Nephron progenitor cell (in vitro differentiated cells): ENCODE results near the gene ATP2B3.

ENCODE experiments used
- DNase-seq: peaks from one replicate; pipeline ENCODE4 v3.0.0; 2021
- H3K27ac Mint-ChIP-seq: 2 replicates; pipeline ENCODE4 v1.8.0; 2021; ENCODE audit warnings: mild to moderate bottlenecking, moderate library complexity, mixed read lengths
- H3K27me3 Mint-ChIP-seq: 2 replicates; pipeline ENCODE4 v1.8.0; 2021; ENCODE audit warnings: mild to moderate bottlenecking, low read depth, mixed read lengths; ENCODE audit not compliant: poor library complexity
- H3K36me3 Mint-ChIP-seq: 2 replicates; pipeline ENCODE4 v1.8.0; 2021; ENCODE audit warnings: low read depth, mixed read lengths
- H3K4me1 Mint-ChIP-seq: 2 replicates; pipeline ENCODE4 v1.8.0; 2021; ENCODE audit warnings: mixed read lengths
- H3K4me3 Mint-ChIP-seq: 2 replicates; pipeline ENCODE4 v1.8.0; 2021; ENCODE audit warnings: mild to moderate bottlenecking, moderate library complexity, mixed read lengths
- H3K9me3 Mint-ChIP-seq: 2 replicates; pipeline ENCODE4 v1.8.0; 2021; ENCODE audit warnings: mild to moderate bottlenecking, moderate library complexity, mixed read lengths
- TF ChIP-seq, protein P1 (sequence below): fragments of 200-600 bp; sonication (generic); IDR thresholded peaks from 2 replicates; pipeline ENCODE4 v1.5.0; 2021; ENCODE audit warnings: antibody characterized with exemption

Gene ATP2B3

DNA sequence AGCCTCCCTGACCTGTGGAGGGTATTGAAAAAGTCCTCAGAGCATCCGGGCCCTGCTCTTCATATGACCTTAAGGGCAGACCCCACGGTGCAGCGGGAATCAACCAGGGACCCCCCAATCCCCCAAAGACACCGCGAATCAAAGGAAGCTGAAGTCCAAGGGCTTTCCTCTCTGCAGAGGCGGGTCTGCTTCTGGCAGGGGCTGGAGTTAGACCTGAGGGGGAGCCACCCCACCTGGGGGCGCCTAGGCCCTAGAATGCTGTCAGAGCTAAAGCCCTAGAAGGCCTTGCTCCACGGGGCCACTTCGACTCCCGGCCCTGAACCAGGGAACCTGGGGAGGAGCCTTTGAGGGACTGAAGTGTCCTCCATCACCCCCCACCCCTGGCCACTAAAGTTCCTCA lies 44.3 kb upstream of the ATP2B3 start:
- peaks cover 49% of the 10 kb centered on the region for H3K9me3 Mint-ChIP-seq
- peaks cover 29% of the 10 kb centered on the region for H3K4me1 Mint-ChIP-seq
- TF ChIP-seq, protein P1, sequence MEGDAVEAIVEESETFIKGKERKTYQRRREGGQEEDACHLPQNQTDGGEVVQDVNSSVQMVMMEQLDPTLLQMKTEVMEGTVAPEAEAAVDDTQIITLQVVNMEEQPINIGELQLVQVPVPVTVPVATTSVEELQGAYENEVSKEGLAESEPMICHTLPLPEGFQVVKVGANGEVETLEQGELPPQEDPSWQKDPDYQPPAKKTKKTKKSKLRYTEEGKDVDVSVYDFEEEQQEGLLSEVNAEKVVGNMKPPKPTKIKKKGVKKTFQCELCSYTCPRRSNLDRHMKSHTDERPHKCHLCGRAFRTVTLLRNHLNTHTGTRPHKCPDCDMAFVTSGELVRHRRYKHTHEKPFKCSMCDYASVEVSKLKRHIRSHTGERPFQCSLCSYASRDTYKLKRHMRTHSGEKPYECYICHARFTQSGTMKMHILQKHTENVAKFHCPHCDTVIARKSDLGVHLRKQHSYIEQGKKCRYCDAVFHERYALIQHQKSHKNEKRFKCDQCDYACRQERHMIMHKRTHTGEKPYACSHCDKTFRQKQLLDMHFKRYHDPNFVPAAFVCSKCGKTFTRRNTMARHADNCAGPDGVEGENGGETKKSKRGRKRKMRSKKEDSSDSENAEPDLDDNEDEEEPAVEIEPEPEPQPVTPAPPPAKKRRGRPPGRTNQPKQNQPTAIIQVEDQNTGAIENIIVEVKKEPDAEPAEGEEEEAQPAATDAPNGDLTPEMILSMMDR, result no peak
- H3K27me3 Mint-ChIP-seq, result peaks cover 8% of the 10 kb centered on the region
- H3K36me3 Mint-ChIP-seq, result no peaks in the 10 kb centered on the region
- peak overlapping the region; percentile 54 for H3K27ac Mint-ChIP-seq
- no peak for DNase-seq
- peak overlapping the region; percentile 34 for H3K4me3 Mint-ChIP-seq

DNA sequence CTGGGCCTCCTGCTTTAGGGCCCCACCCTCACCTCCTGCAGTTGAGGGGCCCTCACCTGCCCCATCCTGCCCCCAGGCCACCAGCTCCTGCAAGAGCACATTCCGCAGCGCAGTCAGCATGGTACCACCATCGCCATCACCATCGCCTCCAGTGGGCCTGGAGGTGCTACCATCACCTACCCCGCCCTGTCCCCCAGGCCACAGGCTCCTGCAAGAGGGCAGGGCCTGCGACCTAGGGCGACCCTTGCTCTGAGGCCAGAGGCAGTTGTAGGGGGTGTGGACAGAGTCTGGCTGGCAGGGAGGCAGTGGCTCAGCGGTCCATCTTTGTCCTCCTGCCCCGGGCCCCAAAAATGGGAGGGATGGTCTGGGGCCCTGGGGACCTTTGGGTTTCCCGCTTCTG lies 43.2 kb upstream of the ATP2B3 start:
- Mint-ChIP-seq H3K4me1 (peaks cover 29% of the 10 kb centered on the region), H3K36me3 (no peaks in the 10 kb centered on the region), H3K9me3 (peaks cover 41% of the 10 kb centered on the region), H3K4me3 (no peak overlapping the region), H3K27ac (no peak overlapping the region), H3K27me3 (peaks cover 8% of the 10 kb centered on the region)
- TF ChIP-seq, protein P1, result no peak
- no peak for DNase-seq

DNA sequence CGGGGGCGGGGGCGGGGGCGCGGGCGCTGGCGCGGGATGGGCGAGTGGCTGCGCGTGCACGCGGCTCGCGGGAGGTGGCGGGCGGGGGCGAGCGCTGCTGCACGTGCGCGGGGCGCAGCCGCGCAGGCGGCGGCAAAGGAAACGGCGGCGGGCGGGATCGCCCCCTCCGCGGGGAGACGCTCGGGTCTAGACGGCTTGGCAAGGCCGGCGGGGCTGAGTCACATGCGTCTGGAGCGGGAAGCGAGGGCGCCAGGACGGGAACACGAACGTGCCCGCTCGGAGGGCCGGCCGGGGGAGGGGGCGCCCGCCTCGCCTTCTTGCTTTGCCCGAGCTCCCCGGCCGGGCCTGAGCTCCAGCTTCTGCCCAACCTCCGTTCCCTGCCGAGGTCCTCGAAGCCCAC lies 42.7 kb upstream of the ATP2B3 start:
- TF ChIP-seq, protein P1, result no peak
- Mint-ChIP-seq H3K4me3 (no peak overlapping the region), H3K27me3 (peaks cover 8% of the 10 kb centered on the region), H3K9me3 (peaks cover 37% of the 10 kb centered on the region), H3K36me3 (no peaks in the 10 kb centered on the region), H3K4me1 (peaks cover 25% of the 10 kb centered on the region), H3K27ac (no peak overlapping the region)
- DNase-seq, result peak; percentile 52

DNA sequence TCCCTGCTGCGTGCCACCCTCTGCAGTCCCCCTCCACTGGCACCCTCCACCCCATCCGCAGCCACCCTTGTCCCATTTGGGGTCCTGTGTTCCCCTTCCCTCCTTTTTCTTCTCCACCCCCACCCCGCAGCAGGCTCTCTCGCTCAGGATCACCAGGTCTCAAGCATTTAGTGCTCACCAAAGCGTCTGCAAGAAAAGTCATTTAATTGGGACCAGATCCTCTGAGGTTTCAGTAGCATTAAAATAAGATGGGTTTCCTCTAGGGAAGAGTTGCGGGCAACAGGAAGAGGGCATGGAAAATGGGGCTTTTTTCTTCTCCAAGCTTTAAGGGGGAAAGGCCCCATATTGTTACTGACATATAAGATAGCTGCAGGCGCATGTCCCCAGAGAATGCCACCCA lies 42.2 kb upstream of the ATP2B3 start:
- H3K27ac Mint-ChIP-seq, result no peak overlapping the region
- peak overlapping the region; percentile 37 for H3K4me3 Mint-ChIP-seq
- H3K27me3 Mint-ChIP-seq, result peaks cover 8% of the 10 kb centered on the region
- H3K9me3 Mint-ChIP-seq, result peaks cover 34% of the 10 kb centered on the region
- no peaks in the 10 kb centered on the region for H3K36me3 Mint-ChIP-seq
- peaks cover 24% of the 10 kb centered on the region for H3K4me1 Mint-ChIP-seq
- TF ChIP-seq, protein P1, result no peak
- DNase-seq, result no peak

DNA sequence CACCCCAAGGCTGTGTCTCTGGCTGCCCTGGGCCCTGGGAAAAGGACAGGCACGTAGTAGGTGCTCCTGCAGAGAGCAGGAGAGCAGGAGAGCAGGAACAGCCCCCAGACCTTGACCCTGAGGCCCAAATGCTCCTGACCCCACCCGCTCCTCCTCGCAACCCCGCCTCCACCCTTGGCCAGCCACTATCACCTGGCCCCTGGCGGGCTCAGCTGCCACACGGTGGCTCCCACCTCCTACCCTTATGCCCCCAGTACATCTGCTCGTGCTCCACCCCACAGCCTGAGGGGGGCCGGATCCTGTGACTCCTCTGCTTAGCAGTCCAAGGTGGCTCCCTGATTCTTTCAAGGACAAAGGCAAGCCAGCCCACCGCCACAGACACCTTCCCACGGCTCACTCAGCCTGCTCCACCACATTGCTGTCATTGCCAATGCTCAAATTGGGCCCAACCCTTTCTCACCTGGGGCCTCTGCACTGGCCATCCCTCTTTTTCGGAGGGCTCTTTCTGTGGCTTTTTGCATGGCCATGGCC lies 41.6 kb upstream of the ATP2B3 start:
- no peaks in the 10 kb centered on the region for H3K36me3 Mint-ChIP-seq
- H3K27ac Mint-ChIP-seq, result no peak overlapping the region
- H3K4me3 Mint-ChIP-seq, result no peak overlapping the region
- H3K4me1 Mint-ChIP-seq, result peaks cover 24% of the 10 kb centered on the region
- no peak for DNase-seq
- H3K27me3 Mint-ChIP-seq, result peaks cover 8% of the 10 kb centered on the region
- H3K9me3 Mint-ChIP-seq, result peaks cover 34% of the 10 kb centered on the region
- TF ChIP-seq, protein P1, result no peak

DNA sequence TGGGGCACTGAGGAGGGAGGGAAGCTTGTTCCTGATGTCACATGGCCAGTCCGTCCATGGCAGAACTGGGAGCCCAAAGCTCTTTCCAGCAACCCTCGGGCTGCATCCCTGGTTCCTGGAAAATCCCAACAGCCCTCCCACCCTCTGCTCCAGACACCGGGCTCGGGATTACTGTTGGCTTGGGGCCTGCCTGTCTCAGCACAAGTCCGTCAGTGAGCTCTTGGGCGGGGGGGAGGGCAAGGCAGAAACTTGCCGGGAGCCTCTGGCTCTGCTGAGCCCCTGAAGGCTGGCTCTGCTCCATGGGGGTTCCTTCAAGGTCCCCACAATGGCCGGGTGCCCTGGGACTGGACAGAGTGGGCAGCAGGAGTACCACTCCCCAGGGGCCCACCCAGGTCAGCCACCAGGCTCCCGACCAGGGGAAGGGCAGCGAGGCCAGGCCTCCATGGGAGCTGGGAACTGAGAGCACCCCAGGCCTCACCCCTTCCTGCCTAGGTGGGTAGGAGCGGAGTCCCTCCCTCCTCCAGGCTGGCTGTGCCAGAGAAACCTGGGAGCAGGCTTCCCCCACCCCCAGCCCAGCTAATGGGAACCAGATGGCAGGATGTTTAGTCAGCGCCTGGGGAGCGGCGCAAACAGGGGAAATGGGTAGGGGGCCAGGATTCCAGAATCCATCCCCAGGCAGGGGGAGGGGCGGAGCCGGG lies 40.6 kb upstream of the ATP2B3 start:
- peaks cover 24% of the 10 kb centered on the region for H3K4me1 Mint-ChIP-seq
- H3K27ac Mint-ChIP-seq, result no peak overlapping the region
- DNase-seq, result peak; percentile 39
- TF ChIP-seq, protein P1, result no peak
- no peaks in the 10 kb centered on the region for H3K36me3 Mint-ChIP-seq
- peaks cover 26% of the 10 kb centered on the region for H3K9me3 Mint-ChIP-seq
- peaks cover 4% of the 10 kb centered on the region for H3K27me3 Mint-ChIP-seq
- H3K4me3 Mint-ChIP-seq, result no peak overlapping the region
